IPS-18c (cell line): ENCODE results near the gene TM4SF4.

Experiments used
- H3K4me3 ChIP-seq: 2 replicates; pipeline ENCODE4 v1.7.0; 2013; ENCODE audit warnings: low read depth, mild to moderate bottlenecking, low read length, moderate library complexity; ENCODE audit not compliant: insufficient read depth
- H3K9me3 ChIP-seq: one replicate; pipeline ENCODE4 v1.6.1; 2013; ENCODE audit warnings: mild to moderate bottlenecking, low read length, moderate library complexity; ENCODE audit not compliant: control insufficient read depth, insufficient read depth

Gene TM4SF4

GRCh38 chr3:149527531-149528339, 53.2 kb downstream of the TM4SF4 start:
- H3K4me3 ChIP-seq, result no peak overlapping the region
- no peaks in the 10 kb centered on the region for H3K9me3 ChIP-seq

GRCh38 chr3:149528340-149528650, 53.8 kb downstream of the TM4SF4 start:
- H3K9me3 ChIP-seq, result no peaks in the 10 kb centered on the region
- no peak overlapping the region for H3K4me3 ChIP-seq

- H3K9me3 ChIP-seq, result no peaks in the 10 kb centered on the region
- H3K4me3 ChIP-seq, result no peak overlapping the region
These were observed 54.6 kb downstream of the TM4SF4 start for GRCh38 chr3:149529099-149529498.

- Histone ChIP-seq H3K9me3 (no peaks in the 10 kb centered on the region), H3K4me3 (no peak overlapping the region)
These were observed 58.1 kb downstream of the TM4SF4 start for GRCh38 chr3:149532489-149533180.

- Histone ChIP-seq H3K9me3 (no peaks in the 10 kb centered on the region), H3K4me3 (no peak overlapping the region)
These were observed 59.6 kb downstream of the TM4SF4 start for GRCh38 chr3:149534082-149534481.

- Histone ChIP-seq H3K4me3 (no peak overlapping the region), H3K9me3 (no peaks in the 10 kb centered on the region)
These were observed 60.3 kb downstream of the TM4SF4 start for GRCh38 chr3:149534671-149535332.

- H3K9me3 ChIP-seq, result no peaks in the 10 kb centered on the region
- no peak overlapping the region for H3K4me3 ChIP-seq
These were observed 60.8 kb downstream of the TM4SF4 start for GRCh38 chr3:149535333-149535685.

- H3K4me3 ChIP-seq, result no peak overlapping the region
- no peaks in the 10 kb centered on the region for H3K9me3 ChIP-seq
These were observed 61.9 kb downstream of the TM4SF4 start for GRCh38 chr3:149536429-149536828.

- Histone ChIP-seq H3K9me3 (no peaks in the 10 kb centered on the region), H3K4me3 (no peak overlapping the region)
These were observed 63.9 kb downstream of the TM4SF4 start for GRCh38 chr3:149538371-149538770.

- Histone ChIP-seq H3K9me3 (no peaks in the 10 kb centered on the region), H3K4me3 (no peak overlapping the region)
These were observed 66.6 kb downstream of the TM4SF4 start for GRCh38 chr3:149541091-149541491.

GRCh38 chr3:149542375-149543312, 68.1 kb downstream of the TM4SF4 start:
- H3K4me3 ChIP-seq, result no peak overlapping the region
- no peaks in the 10 kb centered on the region for H3K9me3 ChIP-seq

GRCh38 chr3:149545049-149545448, 70.6 kb downstream of the TM4SF4 start:
- H3K9me3 ChIP-seq, result no peaks in the 10 kb centered on the region
- H3K4me3 ChIP-seq, result no peak overlapping the region

GRCh38 chr3:149547413-149547812, 72.9 kb downstream of the TM4SF4 start:
- Histone ChIP-seq H3K4me3 (no peak overlapping the region), H3K9me3 (no peaks in the 10 kb centered on the region)

- no peaks in the 10 kb centered on the region for H3K9me3 ChIP-seq
- H3K4me3 ChIP-seq, result no peak overlapping the region
These were observed 73.6 kb downstream of the TM4SF4 start for GRCh38 chr3:149547954-149548668.

GRCh38 chr3:149548669-149549065, 74.2 kb downstream of the TM4SF4 start:
- no peak overlapping the region for H3K4me3 ChIP-seq

GRCh38 chr3:149551500-149551899, 77.0 kb downstream of the TM4SF4 start:
- H3K4me3 ChIP-seq, result no peak overlapping the region
- no peaks in the 10 kb centered on the region for H3K9me3 ChIP-seq

More at GRCh38 chr3:149548669-149549065, 74.2 kb downstream of the TM4SF4 start:
- no peaks in the 10 kb centered on the region for H3K9me3 ChIP-seq

- Histone ChIP-seq H3K9me3 (no peaks in the 10 kb centered on the region), H3K4me3 (no peak overlapping the region)
These were observed 78.2 kb downstream of the TM4SF4 start for GRCh38 chr3:149552700-149553099.
